HCT116 (cell line): ENCODE measurements around the gene ERBB4. TPM values are rescaled to one million over a fixed set of nuclear protein-coding genes. Genes with fewer than 3 reads are reported as not detected.

ENCODE experiments used
- ATAC-seq: fragments of 200-7000 bp; cut with Tn5 transposase; 2 replicates; pipeline ENCODE4 v1.9.1; 2020; ENCODE audit warnings: mild to moderate bottlenecking, moderate library complexity
- BruUV-seq: library from RNA; stranded (reverse); fragments of 400-500 nt; replicated peaks from 2 replicates; lab custom pipeline; 2021; lab: Mats Ljungman, UMichigan
- CTCF ChIA-PET: fragments of 300-600 bp; sonication (Branson Sonifier 250); formaldehyde crosslinking; loops from one replicate; lab custom pipeline; 2021; ENCODE audit warnings: antibody characterized with exemption; lab: Charles Lee
- POLR2A ChIA-PET: fragments of 300-600, 350-600 bp; sonication (Branson Sonifier 250); formaldehyde crosslinking; loops from one replicate; lab custom pipeline; 2021; ENCODE audit warnings: antibody characterized with exemption; lab: Charles Lee
- RAD21 ChIA-PET, 2 experiments: fragments of 300-600 bp; sonication (Branson Sonifier 250); formaldehyde crosslinking; loops; one replicate each; lab custom pipeline; 2023; ENCODE audit warnings: low total read pairs in 2 of 2; ENCODE audit not compliant: uncharacterized antibody in 2 of 2, unreplicated experiment in 2 of 2, low non-redundant PET in 1 of 2; lab: Charles Lee
- DNase-seq: peaks from one replicate; pipeline ENCODE4 v3.0.0-alpha.2; 2010; ENCODE audit warnings: low read depth, low spot score
- H2AFZ ChIP-seq: fragments of 200-600 bp; shearing (Covaris generic), sonication (generic); 2 replicates; pipeline ENCODE4 v1.6.1; 2017; ENCODE audit warnings: low read depth, mixed run types, mixed read lengths, antibody characterized with exemption, low read length; ENCODE audit not compliant: poor library complexity, severe bottlenecking
- H3K27ac ChIP-seq: 2 replicates; pipeline ENCODE4 v1.5.1; 2012; ENCODE audit warnings: low read depth, low read length
- H3K27me3 ChIP-seq: fragments of 200-600 bp; sonication (generic); 2 replicates; pipeline ENCODE4 v1.6.1; 2016; ENCODE audit warnings: mixed run types, low read length, mixed read lengths; ENCODE audit not compliant: insufficient read depth
- H3K36me3 ChIP-seq, 2 experiments: fragments of 200-500 bp in 1 of 2; fragments of 200-600 bp in 1 of 2; sonication (Bioruptor generic) in 1 of 2; sonication (generic) in 1 of 2; 2 replicates each; pipeline versions ENCODE4 v1.5.1 to v1.6.1; 2014 to 2016; ENCODE audit warnings: low read length in 2 of 2, inconsistent platforms in 1 of 2, mixed read lengths in 1 of 2, mixed run types in 1 of 2; ENCODE audit not compliant: insufficient read depth in 2 of 2, control insufficient read depth in 1 of 2
- H3K4me1 ChIP-seq, 2 experiments: fragments of 200-600 bp in 1 of 2; sonication (generic) in 1 of 2; 2 replicates each; pipeline versions ENCODE4 v1.5.1 to v1.6.1; 2012 to 2017; ENCODE audit warnings: low read length in 2 of 2, inconsistent platforms in 1 of 2, mild to moderate bottlenecking in 1 of 2, mixed read lengths in 1 of 2, mixed run types in 1 of 2, moderate library complexity in 1 of 2; ENCODE audit not compliant: insufficient read depth in 2 of 2, control insufficient read depth in 1 of 2
- H3K4me2 ChIP-seq: fragments of 200-600 bp; sonication (generic); 2 replicates; pipeline ENCODE4 v1.6.1; 2017; ENCODE audit warnings: mixed run types, low read length, mixed read lengths
- H3K4me3 ChIP-seq, 2 experiments: fragments of 200-600 bp in 1 of 2; sonication (generic) in 1 of 2; replicated peaks in 1 of 2; 2 replicates each; pipeline ENCODE4 v1.5.1; 2011 to 2016; ENCODE audit warnings: low read length in 2 of 2, control low read depth in 1 of 2, low read depth in 1 of 2, mild to moderate bottlenecking in 1 of 2, mixed read lengths in 1 of 2, mixed run types in 1 of 2
- H3K79me2 ChIP-seq: fragments of 200-600 bp; sonication (generic); 2 replicates; pipeline ENCODE4 v1.6.1; 2017; ENCODE audit warnings: mild to moderate bottlenecking, mixed run types, low read length, moderate library complexity, mixed read lengths; ENCODE audit not compliant: insufficient read depth
- H3K9ac ChIP-seq: fragments of 200-600 bp; sonication (generic); 2 replicates; pipeline ENCODE4 v1.6.1; 2016; ENCODE audit warnings: low read length, mixed read lengths
- H3K9me2 ChIP-seq: fragments of 200-600 bp; sonication (generic), shearing (Covaris generic); 2 replicates; pipeline ENCODE4 v1.6.1; 2017; ENCODE audit warnings: mixed run types, mild to moderate bottlenecking, moderate library complexity; ENCODE audit not compliant: insufficient read depth
- H3K9me3 ChIP-seq, 2 experiments: fragments of 200-500 bp in 1 of 2; fragments of 200-600 bp in 1 of 2; sonication (Bioruptor generic) in 1 of 2; sonication (generic) in 1 of 2; 2 replicates each; pipeline ENCODE4 v1.6.1; 2014 to 2017; ENCODE audit warnings: low read length in 2 of 2, mixed read lengths in 2 of 2, inconsistent platforms in 1 of 2, low read depth in 1 of 2, mild to moderate bottlenecking in 1 of 2, mixed run types in 1 of 2, moderate library complexity in 1 of 2; ENCODE audit not compliant: control insufficient read depth in 1 of 2, insufficient read depth in 1 of 2
- H4K20me1 ChIP-seq: fragments of 200-600 bp; sonication (generic), shearing (Covaris generic); 2 replicates; pipeline ENCODE4 v1.6.1; 2017; ENCODE audit warnings: mixed run types, mild to moderate bottlenecking, moderate library complexity; ENCODE audit not compliant: insufficient read depth
- EGR1 ChIP-seq: IDR thresholded peaks from 2 replicates; pipeline ENCODE4 v1.6.1; 2012; ENCODE audit warnings: low read depth
- ELF1 ChIP-seq: IDR thresholded peaks from 2 replicates; pipeline ENCODE4 v1.6.1; 2012; ENCODE audit warnings: low read depth, borderline replicate concordance
- EZH2phosphoT487 ChIP-seq: fragments of 200-600 bp; IDR thresholded peaks from 2 replicates; pipeline ENCODE4 v1.6.1; 2018; ENCODE audit warnings: antibody characterized with exemption, borderline replicate concordance
- FOSL1 ChIP-seq: IDR thresholded peaks from 2 replicates; pipeline ENCODE4 v1.6.1; 2012; ENCODE audit warnings: low read depth
- MAX ChIP-seq: IDR thresholded peaks from 2 replicates; pipeline ENCODE4 v1.6.1; 2012
- POLR2A ChIP-seq: IDR thresholded peaks from 2 replicates; pipeline ENCODE4 v1.7.0; 2011; ENCODE audit warnings: borderline replicate concordance; ENCODE audit not compliant: insufficient read depth, insufficient read length; ENCODE audit errors: extremely low read depth
- POLR2AphosphoS5 ChIP-seq: IDR thresholded peaks from 2 replicates; pipeline ENCODE4 v1.6.1; 2011; ENCODE audit warnings: mild to moderate bottlenecking, low read depth, low read length, moderate library complexity
- SP1 ChIP-seq: IDR thresholded peaks from 2 replicates; pipeline ENCODE4 v1.6.1; 2012; ENCODE audit warnings: low read depth
- SRF ChIP-seq: IDR thresholded peaks from 2 replicates; pipeline ENCODE4 v1.6.1; 2012; ENCODE audit warnings: low read depth
- ZFX ChIP-seq: fragments of 450-650 bp; IDR thresholded peaks from 2 replicates; pipeline ENCODE4 v1.6.1; 2017
- intact Hi-C: fragments of 100-400 bp; cut with micrococcal nuclease; formaldehyde crosslinking; loops from 2 replicates; pipeline ENCODE4 v1.10.0; 2022
- total RNA-seq: library from RNA; stranded (reverse); gene quantifications from one replicate; pipeline ENCODE4 v1.2.1, GENCODE V29; 2021; ENCODE audit not compliant: unreplicated experiment
- TF ChIP-seq, protein P1 (sequence below): IDR thresholded peaks from 2 replicates; pipeline ENCODE4 v1.6.1; 2012
- TF ChIP-seq, protein P2 (sequence below): IDR thresholded peaks from 2 replicates; pipeline ENCODE4 v1.6.1; 2012; ENCODE audit warnings: low read depth

ERBB4 gene
- total RNA-seq, 1 experiment from 2014 or later, result 0.10 TPM

DNA sequence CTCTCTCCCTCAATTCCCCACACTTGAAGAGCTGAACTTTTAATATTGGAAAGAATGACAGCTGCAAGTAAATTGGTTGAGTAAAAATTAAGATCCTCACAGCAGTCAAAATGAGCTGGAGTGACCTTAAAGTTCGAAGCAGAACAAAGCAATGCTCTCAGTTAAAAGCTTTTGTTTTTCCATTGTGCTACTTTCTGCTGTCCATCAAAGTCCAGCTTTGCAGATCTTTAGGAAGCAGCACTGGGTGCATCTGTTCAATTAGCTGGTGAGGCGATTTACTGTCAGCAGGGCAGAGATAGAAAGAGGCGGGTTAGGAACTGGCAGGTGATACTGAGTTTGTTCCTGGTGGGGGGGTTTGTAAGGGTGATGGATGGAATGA is 1147.4 kb downstream of the ERBB4 start:
- no peak overlapping the region for H3K4me3 ChIP-seq
- no peaks in the 10 kb centered on the region for H3K9me3 ChIP-seq
- no peaks in the 10 kb centered on the region for H3K4me1 ChIP-seq
- no peaks in the 10 kb centered on the region for H3K79me2 ChIP-seq
- ChIA-PET POLR2A (no interaction called here), CTCF (interaction anchor here (1.4 kb wide), 1 partner anchor 1176 kb away, joined by 3 read pairs; no protein-coding TSS in a partner anchor)
- no peak for ATAC-seq
- intact Hi-C loops, result no loop called here
- no peaks in the 10 kb centered on the region for H4K20me1 ChIP-seq
- H3K9ac ChIP-seq, result no peak overlapping the region
- no peak overlapping the region for H3K27ac ChIP-seq
- TF ChIP-seq SP1 (no peak), EGR1 (no peak), POLR2AphosphoS5 (no peak), FOSL1 (no peak), SRF (no peak), EZH2phosphoT487 (no peak), MAX (no peak), ELF1 (no peak), POLR2A (no peak), ZFX (no peak)
- TF ChIP-seq, protein P1, sequence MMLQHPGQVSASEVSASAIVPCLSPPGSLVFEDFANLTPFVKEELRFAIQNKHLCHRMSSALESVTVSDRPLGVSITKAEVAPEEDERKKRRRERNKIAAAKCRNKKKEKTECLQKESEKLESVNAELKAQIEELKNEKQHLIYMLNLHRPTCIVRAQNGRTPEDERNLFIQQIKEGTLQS, result no peak
- TF ChIP-seq, protein P2, sequence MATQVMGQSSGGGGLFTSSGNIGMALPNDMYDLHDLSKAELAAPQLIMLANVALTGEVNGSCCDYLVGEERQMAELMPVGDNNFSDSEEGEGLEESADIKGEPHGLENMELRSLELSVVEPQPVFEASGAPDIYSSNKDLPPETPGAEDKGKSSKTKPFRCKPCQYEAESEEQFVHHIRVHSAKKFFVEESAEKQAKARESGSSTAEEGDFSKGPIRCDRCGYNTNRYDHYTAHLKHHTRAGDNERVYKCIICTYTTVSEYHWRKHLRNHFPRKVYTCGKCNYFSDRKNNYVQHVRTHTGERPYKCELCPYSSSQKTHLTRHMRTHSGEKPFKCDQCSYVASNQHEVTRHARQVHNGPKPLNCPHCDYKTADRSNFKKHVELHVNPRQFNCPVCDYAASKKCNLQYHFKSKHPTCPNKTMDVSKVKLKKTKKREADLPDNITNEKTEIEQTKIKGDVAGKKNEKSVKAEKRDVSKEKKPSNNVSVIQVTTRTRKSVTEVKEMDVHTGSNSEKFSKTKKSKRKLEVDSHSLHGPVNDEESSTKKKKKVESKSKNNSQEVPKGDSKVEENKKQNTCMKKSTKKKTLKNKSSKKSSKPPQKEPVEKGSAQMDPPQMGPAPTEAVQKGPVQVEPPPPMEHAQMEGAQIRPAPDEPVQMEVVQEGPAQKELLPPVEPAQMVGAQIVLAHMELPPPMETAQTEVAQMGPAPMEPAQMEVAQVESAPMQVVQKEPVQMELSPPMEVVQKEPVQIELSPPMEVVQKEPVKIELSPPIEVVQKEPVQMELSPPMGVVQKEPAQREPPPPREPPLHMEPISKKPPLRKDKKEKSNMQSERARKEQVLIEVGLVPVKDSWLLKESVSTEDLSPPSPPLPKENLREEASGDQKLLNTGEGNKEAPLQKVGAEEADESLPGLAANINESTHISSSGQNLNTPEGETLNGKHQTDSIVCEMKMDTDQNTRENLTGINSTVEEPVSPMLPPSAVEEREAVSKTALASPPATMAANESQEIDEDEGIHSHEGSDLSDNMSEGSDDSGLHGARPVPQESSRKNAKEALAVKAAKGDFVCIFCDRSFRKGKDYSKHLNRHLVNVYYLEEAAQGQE, result no peak
- TF ChIP-seq, all 23 proteins: peak for 0
- no peak for DNase-seq
- Histone ChIP-seq H2AFZ (no peak overlapping the region), H3K36me3 (no peaks in the 10 kb centered on the region), H3K9me2 (no peaks in the 10 kb centered on the region), H3K27me3 (no peaks in the 10 kb centered on the region), H3K4me2 (no peak overlapping the region)
- no TSS peak for BruUV-seq
- RAD21 ChIA-PET, result no interaction called here
